Nephron (organoid): Measurements from ENCODE around the gene CALCOCO1.

Source experiments
- H3K27ac Mint-ChIP-seq, 3 experiments: 2 replicates each; pipeline ENCODE4 v1.8.0; 2020; ENCODE audit warnings: mixed read lengths in 3 of 3, mild to moderate bottlenecking in 2 of 3, moderate library complexity in 1 of 3
- H3K27me3 Mint-ChIP-seq: 2 replicates; pipeline ENCODE4 v1.8.0; 2021; ENCODE audit warnings: low read depth, mild to moderate bottlenecking, moderate library complexity, mixed read lengths
- H3K36me3 Mint-ChIP-seq: 2 replicates; pipeline ENCODE4 v1.8.0; 2020; ENCODE audit warnings: low read depth, mixed read lengths
- H3K4me1 Mint-ChIP-seq: 2 replicates; pipeline ENCODE4 v1.8.0; 2020; ENCODE audit warnings: mixed read lengths
- H3K4me3 Mint-ChIP-seq, 3 experiments: 2 replicates each; pipeline ENCODE4 v1.8.0; 2020; ENCODE audit warnings: mild to moderate bottlenecking in 3 of 3, mixed read lengths in 3 of 3, moderate library complexity in 2 of 3
- H3K9me3 Mint-ChIP-seq: 2 replicates; pipeline ENCODE4 v1.8.0; 2020; ENCODE audit warnings: mixed read lengths
- CTCF ChIP-seq, 3 experiments: fragments of 200-600 bp; sonication (generic); IDR thresholded peaks; one replicate each; pipeline ENCODE4 v1.5.0; 2021; ENCODE audit warnings: antibody characterized with exemption in 3 of 3; ENCODE audit not compliant: unreplicated experiment in 3 of 3

CALCOCO1 gene

GRCh38 chr12:53659571-53659981 lies 67.7 kb downstream of the CALCOCO1 start:
- peaks cover 35% of the 10 kb centered on the region for H3K4me1 Mint-ChIP-seq
- H3K27ac Mint-ChIP-seq, result peak overlapping the region; percentile 95 to 100 (median 99)
- peak overlapping the region in 2 of 3 experiments; percentile 9 to 53 for H3K4me3 Mint-ChIP-seq
- TF ChIP-seq CTCF (IDR thresholded peaks at IDR 0.05; ENCODE audit: unreplicated experiment in 3 of 3), result no peak
- H3K27me3 Mint-ChIP-seq, result no peaks in the 10 kb centered on the region
- peaks cover 29% of the 10 kb centered on the region for H3K36me3 Mint-ChIP-seq
- no peaks in the 10 kb centered on the region for H3K9me3 Mint-ChIP-seq

GRCh38 chr12:53659011-53659551 lies 68.2 kb downstream of the CALCOCO1 start:
- no peaks in the 10 kb centered on the region for H3K9me3 Mint-ChIP-seq
- H3K36me3 Mint-ChIP-seq, result peaks cover 24% of the 10 kb centered on the region
- peak overlapping the region; percentile 95 to 100 (median 99) for H3K27ac Mint-ChIP-seq
- H3K4me1 Mint-ChIP-seq, result peaks cover 30% of the 10 kb centered on the region
- peak overlapping the region in 2 of 3 experiments; percentile 9 to 53 for H3K4me3 Mint-ChIP-seq
- TF ChIP-seq CTCF (IDR thresholded peaks at IDR 0.05; ENCODE audit: unreplicated experiment in 3 of 3), result no peak
- H3K27me3 Mint-ChIP-seq, result no peaks in the 10 kb centered on the region
